Sigmoid colon (tissue), 7 donors: ENCODE measurements around the gene CCL2. TPM values are rescaled to one million over a fixed set of nuclear protein-coding genes. Genes with fewer than 3 reads are reported as not detected.

Source experiments
- DNase-seq: peaks from one replicate; pipeline ENCODE4 v3.0.0-alpha.2; 2019
- H3K27ac ChIP-seq, 4 donors: fragments of 200-600 bp; sonication (generic); one replicate each; pipeline ENCODE4 v1.5.1; 2016 to 2019; ENCODE audit warnings: mild to moderate bottlenecking in 1 of 4
- H3K27me3 ChIP-seq, 3 donors: fragments of 200-600 bp; sonication (generic); one replicate each; pipeline ENCODE4 v1.5.1; 2019; ENCODE audit warnings: mild to moderate bottlenecking in 1 of 3
- H3K36me3 ChIP-seq, 4 donors: fragments of 200-600 bp; sonication (generic); one replicate each; pipeline ENCODE4 v1.5.1; 2016 to 2019
- H3K4me1 ChIP-seq, 4 donors: fragments of 200-600 bp; sonication (generic); one replicate each; pipeline ENCODE4 v1.5.1; 2017 to 2019
- H3K4me3 ChIP-seq, 4 donors: fragments of 200-600 bp; sonication (generic); one replicate each; pipeline ENCODE4 v1.5.1; 2017 to 2019; ENCODE audit warnings: mild to moderate bottlenecking in 2 of 4, moderate library complexity in 1 of 4
- H3K9me3 ChIP-seq, 4 donors: fragments of 200-600 bp in 3 of 4; sonication (generic) in 3 of 4; one replicate each; pipeline versions ENCODE4 v1.5.1 to v1.6.1; 2013 to 2019
- EP300 ChIP-seq, 4 donors: sonication (generic); formaldehyde crosslinking; IDR thresholded peaks; one replicate each; pipeline ENCODE4 v1.6.1; 2017; ENCODE audit warnings: antibody characterized with exemption in 4 of 4
- POLR2A ChIP-seq, 2 donors: fragments of 450-650 bp; IDR thresholded peaks; one replicate each; pipeline ENCODE4 v1.6.1; 2016; ENCODE audit warnings: antibody characterized with exemption in 2 of 2, mild to moderate bottlenecking in 2 of 2, moderate library complexity in 2 of 2
- POLR2AphosphoS5 ChIP-seq, 4 donors: sonication (generic); formaldehyde crosslinking; IDR thresholded peaks; one replicate each; pipeline ENCODE4 v1.6.1; 2017; ENCODE audit warnings: antibody characterized with exemption in 4 of 4
- WGBS, 2 donors: extraction: QIAGEN DNeasy Blood & Tissue Kit; methylation state at CpG; one replicate each; pipeline ENCODE4 v1.1.7; 2013; 5-methylcytosine and 5-hydroxymethylcytosine counted together
- intact Hi-C: fragments of 100-400 bp; cut with DNase I; formaldehyde crosslinking; loops from one replicate; pipeline ENCODE4 v1.15.1; 2023
- polyA plus RNA-seq, 3 donors: library from polyadenylated mRNA; stranded (reverse); fragments of 200-250 nt; gene quantifications; one replicate each; pipeline ENCODE4 v1.2.3, GENCODE V29; 2013
- total RNA-seq, 4 donors: library from RNA; depleted of rRNA; stranded (reverse); fragments of >200 nt; gene quantifications; one replicate each; pipeline ENCODE4 v1.1.0, GENCODE V29; 2016
- TF ChIP-seq, protein P1 (sequence below), 4 experiments: fragments of 450-650 bp in 3 of 4; fragments of 200-600 bp in 1 of 4; IDR thresholded peaks; one replicate each; pipeline ENCODE4 v1.5.1; 2016 to 2019; ENCODE audit warnings: antibody characterized with exemption in 4 of 4, mild to moderate bottlenecking in 3 of 4, moderate library complexity in 2 of 4
- donor health status: healthy with polysubstance abuse.
- donor health status: Bipolar disorder and iron deficiency.
- donor health status: healthy.

The CCL2 gene
- total and polyA plus RNA-seq, 7 donors: 24.3 to 862 (median 37.6) TPM

GRCh38 chr17:34221411-34221810 is 33.7 kb upstream of the CCL2 start:
- no peaks in the 10 kb centered on the region for H3K9me3 ChIP-seq
- DNase-seq: no peak
- no peaks in the 10 kb centered on the region for H3K27me3 ChIP-seq
- intact Hi-C loops: no loop called here
- 79 to 81% methylated on average over 4 of the region's 4 CpGs for WGBS, 2 donors
- H3K27ac ChIP-seq: no peak overlapping the region
- TF ChIP-seq EP300 (IDR thresholded peaks at IDR 0.05): no peak
- TF ChIP-seq POLR2AphosphoS5 (IDR thresholded peaks at IDR 0.05): no peak
- TF ChIP-seq POLR2A (IDR thresholded peaks at IDR 0.05): no peak
- TF ChIP-seq, protein P1, sequence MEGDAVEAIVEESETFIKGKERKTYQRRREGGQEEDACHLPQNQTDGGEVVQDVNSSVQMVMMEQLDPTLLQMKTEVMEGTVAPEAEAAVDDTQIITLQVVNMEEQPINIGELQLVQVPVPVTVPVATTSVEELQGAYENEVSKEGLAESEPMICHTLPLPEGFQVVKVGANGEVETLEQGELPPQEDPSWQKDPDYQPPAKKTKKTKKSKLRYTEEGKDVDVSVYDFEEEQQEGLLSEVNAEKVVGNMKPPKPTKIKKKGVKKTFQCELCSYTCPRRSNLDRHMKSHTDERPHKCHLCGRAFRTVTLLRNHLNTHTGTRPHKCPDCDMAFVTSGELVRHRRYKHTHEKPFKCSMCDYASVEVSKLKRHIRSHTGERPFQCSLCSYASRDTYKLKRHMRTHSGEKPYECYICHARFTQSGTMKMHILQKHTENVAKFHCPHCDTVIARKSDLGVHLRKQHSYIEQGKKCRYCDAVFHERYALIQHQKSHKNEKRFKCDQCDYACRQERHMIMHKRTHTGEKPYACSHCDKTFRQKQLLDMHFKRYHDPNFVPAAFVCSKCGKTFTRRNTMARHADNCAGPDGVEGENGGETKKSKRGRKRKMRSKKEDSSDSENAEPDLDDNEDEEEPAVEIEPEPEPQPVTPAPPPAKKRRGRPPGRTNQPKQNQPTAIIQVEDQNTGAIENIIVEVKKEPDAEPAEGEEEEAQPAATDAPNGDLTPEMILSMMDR (IDR thresholded peaks at IDR 0.05): no peak
- no peak overlapping the region for H3K4me3 ChIP-seq
- H3K36me3 ChIP-seq: no peaks in the 10 kb centered on the region
- peaks cover 0 to 9% (median 2%) of the 10 kb centered on the region in 4 donors for H3K4me1 ChIP-seq

- 75 to 80% methylated on average over 3 of the region's 3 CpGs for WGBS, 2 donors
Measured at GRCh38 chr17:34222722-34223497, 32.2 kb upstream of the CCL2 start.

GRCh38 chr17:34225046-34225445 is 30.0 kb upstream of the CCL2 start:
- no peak for DNase-seq
- H3K27ac ChIP-seq: no peak overlapping the region
- H3K27me3 ChIP-seq: no peaks in the 10 kb centered on the region
- intact Hi-C loops: no loop called here
- 80 to 94% methylated on average over 9 of the region's 9 CpGs for WGBS, 2 donors
- H3K36me3 ChIP-seq: no peaks in the 10 kb centered on the region
- TF ChIP-seq EP300 (IDR thresholded peaks at IDR 0.05): no peak
- TF ChIP-seq, protein P1 (IDR thresholded peaks at IDR 0.05): no peak
- no peak for TF ChIP-seq POLR2A (IDR thresholded peaks at IDR 0.05)
- no peak for TF ChIP-seq POLR2AphosphoS5 (IDR thresholded peaks at IDR 0.05)
- H3K4me1 ChIP-seq: peaks cover 0 to 9% (median 2%) of the 10 kb centered on the region in 4 donors
- no peaks in the 10 kb centered on the region for H3K9me3 ChIP-seq
- H3K4me3 ChIP-seq: no peak overlapping the region

More at GRCh38 chr17:34222722-34223497, 32.2 kb upstream of the CCL2 start:
- Histone ChIP-seq H3K27ac (no peak overlapping the region), H3K36me3 (no peaks in the 10 kb centered on the region), H3K27me3 (no peaks in the 10 kb centered on the region), H3K9me3 (no peaks in the 10 kb centered on the region), H3K4me1 (peaks cover 0 to 9% (median 2%) of the 10 kb centered on the region in 4 donors), H3K4me3 (no peak overlapping the region)
- TF ChIP-seq POLR2AphosphoS5 (IDR thresholded peaks at IDR 0.05) (no peak), EP300 (IDR thresholded peaks at IDR 0.05) (no peak), POLR2A (IDR thresholded peaks at IDR 0.05) (no peak)
- TF ChIP-seq, protein P1 (IDR thresholded peaks at IDR 0.05): no peak
- no peak for DNase-seq
- intact Hi-C loops: no loop called here

GRCh38 chr17:34226011-34226743 is 28.9 kb upstream of the CCL2 start:
- H3K27me3 ChIP-seq: no peaks in the 10 kb centered on the region
- WGBS, 2 donors: 56 to 75% methylated on average over 3 of the region's 3 CpGs
- intact Hi-C loops: no loop called here
- peaks cover 0 to 3% (median 0%) of the 10 kb centered on the region in 4 donors for H3K9me3 ChIP-seq
- no peak overlapping the region for H3K27ac ChIP-seq
- TF ChIP-seq, protein P1 (IDR thresholded peaks at IDR 0.05): no peak
- no peak for TF ChIP-seq POLR2AphosphoS5 (IDR thresholded peaks at IDR 0.05)
- H3K36me3 ChIP-seq: no peaks in the 10 kb centered on the region
- DNase-seq: no peak
- H3K4me1 ChIP-seq: peaks cover 0 to 9% (median 2%) of the 10 kb centered on the region in 4 donors
- H3K4me3 ChIP-seq: no peak overlapping the region
